ENCODE results near the gene SEPTIN10. TPM values are rescaled to one million over a fixed set of nuclear protein-coding genes. Genes with fewer than 3 reads are reported as not detected.
"Not testable (repeated sequence)": the region's sequence is repeated elsewhere in the genome, so short reads cannot be mapped to it uniquely, and the experiment has no call there.

SEPTIN10 gene
- total RNA-seq, 1 experiment from 2014 or later = 76.8 TPM

- in situ Hi-C loops (cut with HindIII; ENCODE audit: low pct_unique_long_range_greater_than_20kb, low sequenced_read_pairs) = no loop called here
- DNase-seq (ENCODE audit: low read depth) = no peak
These were observed 22.6 kb upstream of the SEPTIN10 start for GRCh38 chr2:109636317-109636716.

GRCh38 chr2:109635426-109636304 is 21.9 kb upstream of the SEPTIN10 start:
- DNase-seq (ENCODE audit: low read depth) = no peak
- in situ Hi-C loops (cut with HindIII; ENCODE audit: low pct_unique_long_range_greater_than_20kb, low sequenced_read_pairs) = no loop called here

- DNase-seq (ENCODE audit: low read depth) = no peak
- in situ Hi-C loops (cut with HindIII; ENCODE audit: low pct_unique_long_range_greater_than_20kb, low sequenced_read_pairs) = no loop called here
These were observed 19.7 kb upstream of the SEPTIN10 start for GRCh38 chr2:109633284-109633961.

- in situ Hi-C loops (cut with HindIII; ENCODE audit: low pct_unique_long_range_greater_than_20kb, low sequenced_read_pairs) = no loop called here
These were observed 18.5 kb upstream of the SEPTIN10 start for GRCh38 chr2:109632158-109632789.

GRCh38 chr2:109631741-109632140 is 18.0 kb upstream of the SEPTIN10 start:
- in situ Hi-C loops (cut with HindIII; ENCODE audit: low pct_unique_long_range_greater_than_20kb, low sequenced_read_pairs) = no loop called here
- no peak for DNase-seq (ENCODE audit: low read depth)

More at GRCh38 chr2:109632158-109632789, 18.5 kb upstream of the SEPTIN10 start:
- no peak for DNase-seq (ENCODE audit: low read depth)

- in situ Hi-C loops (cut with HindIII; ENCODE audit: low pct_unique_long_range_greater_than_20kb, low sequenced_read_pairs) = no loop called here
- no peak for DNase-seq (ENCODE audit: low read depth)
These were observed 17.0 kb upstream of the SEPTIN10 start for GRCh38 chr2:109630441-109631430.

- in situ Hi-C loops (cut with HindIII; ENCODE audit: low pct_unique_long_range_greater_than_20kb, low sequenced_read_pairs) = no loop called here
- DNase-seq (ENCODE audit: low read depth) = no peak
These were observed 16.1 kb upstream of the SEPTIN10 start for GRCh38 chr2:109629867-109630266.

- in situ Hi-C loops (cut with HindIII; ENCODE audit: low pct_unique_long_range_greater_than_20kb, low sequenced_read_pairs) = not testable (repeated sequence)
These were observed 14.6 kb upstream of the SEPTIN10 start for GRCh38 chr2:109628321-109628720.

GRCh38 chr2:109624339-109624738 is 10.6 kb upstream of the SEPTIN10 start:
- in situ Hi-C loops (cut with HindIII; ENCODE audit: low pct_unique_long_range_greater_than_20kb, low sequenced_read_pairs) = no loop called here
- DNase-seq (ENCODE audit: low read depth) = no peak

More at GRCh38 chr2:109628321-109628720, 14.6 kb upstream of the SEPTIN10 start:
- DNase-seq (ENCODE audit: low read depth) = not testable (repeated sequence)

- in situ Hi-C loops (cut with HindIII; ENCODE audit: low pct_unique_long_range_greater_than_20kb, low sequenced_read_pairs) = no loop called here
- DNase-seq (ENCODE audit: low read depth) = no peak
These were observed 10.2 kb upstream of the SEPTIN10 start for GRCh38 chr2:109623923-109624322.

GRCh38 chr2:109623297-109623696 is 9.5 kb upstream of the SEPTIN10 start:
- in situ Hi-C loops (cut with HindIII; ENCODE audit: low pct_unique_long_range_greater_than_20kb, low sequenced_read_pairs) = no loop called here
- no peak for DNase-seq (ENCODE audit: low read depth)

GRCh38 chr2:109619032-109619615 is 5.4 kb upstream of the SEPTIN10 start:
- in situ Hi-C loops (cut with HindIII; ENCODE audit: low pct_unique_long_range_greater_than_20kb, low sequenced_read_pairs) = no loop called here
- no peak for DNase-seq (ENCODE audit: low read depth)

- in situ Hi-C loops (cut with HindIII; ENCODE audit: low pct_unique_long_range_greater_than_20kb, low sequenced_read_pairs) = no loop called here
- no peak for DNase-seq (ENCODE audit: low read depth)
These were observed 2.4 kb upstream of the SEPTIN10 start for GRCh38 chr2:109616184-109616583.

- DNase-seq (ENCODE audit: low read depth) = peak; percentile 55
- in situ Hi-C loops (cut with HindIII; ENCODE audit: low pct_unique_long_range_greater_than_20kb, low sequenced_read_pairs) = no loop called here
These were observed 1.9 kb upstream of the SEPTIN10 start for GRCh38 chr2:109615637-109616144.

- in situ Hi-C loops (cut with HindIII; ENCODE audit: low pct_unique_long_range_greater_than_20kb, low sequenced_read_pairs) = no loop called here
- DNase-seq (ENCODE audit: low read depth) = peak; percentile 54
These were observed 1.2 kb upstream of the SEPTIN10 start for GRCh38 chr2:109614715-109615636.

Data from Caki2 (cell line).